Activated naive CD4-positive, alpha-beta T cell (primary cell): ENCODE measurements around the gene METAP2.
A peak's percentile ranks its signal among the peaks of the same experiment; 100 is the strongest.

Experiments used
- DNase-seq, 4 experiments: peaks; one replicate each; lab custom pipeline; 2025; lab: John Stamatoyannopoulos, UW

Gene METAP2

GRCh38 chr12:95513599-95513998, 39.6 kb downstream of the METAP2 start:
- no peak for DNase-seq

- no peak for DNase-seq
Observed at GRCh38 chr12:95515197-95515596, 41.2 kb downstream of the METAP2 start.

GRCh38 chr12:95516757-95517156, 42.8 kb downstream of the METAP2 start:
- no peak for DNase-seq

- DNase-seq: no peak
Observed at GRCh38 chr12:95517246-95517645, 43.3 kb downstream of the METAP2 start.

GRCh38 chr12:95518944-95519343, 45.0 kb downstream of the METAP2 start:
- DNase-seq: no peak

GRCh38 chr12:95520816-95521215, 46.9 kb downstream of the METAP2 start:
- no peak for DNase-seq

GRCh38 chr12:95522692-95523091, 48.7 kb downstream of the METAP2 start:
- no peak for DNase-seq

- no peak for DNase-seq
Observed at GRCh38 chr12:95528431-95528830, 54.5 kb downstream of the METAP2 start.

- DNase-seq: no peak
Observed at GRCh38 chr12:95529693-95530225, 55.8 kb downstream of the METAP2 start.

- DNase-seq: no peak
Observed at GRCh38 chr12:95532851-95533250, 58.9 kb downstream of the METAP2 start.

- DNase-seq: no peak
Observed at GRCh38 chr12:95533985-95534384, 60.0 kb downstream of the METAP2 start.

GRCh38 chr12:95538006-95538405, 64.1 kb downstream of the METAP2 start:
- DNase-seq: no peak

- DNase-seq: no peak
Observed at GRCh38 chr12:95538656-95539055, 64.7 kb downstream of the METAP2 start.

- DNase-seq: no peak
Observed at GRCh38 chr12:95541436-95541835, 67.5 kb downstream of the METAP2 start.

GRCh38 chr12:95543305-95543704, 69.4 kb downstream of the METAP2 start:
- DNase-seq: no peak

GRCh38 chr12:95544756-95545155, 70.8 kb downstream of the METAP2 start:
- no peak for DNase-seq

GRCh38 chr12:95545303-95545702, 71.4 kb downstream of the METAP2 start:
- no peak for DNase-seq

GRCh38 chr12:95545731-95546490, 72.0 kb downstream of the METAP2 start:
- DNase-seq: no peak

GRCh38 chr12:95546491-95546813, 72.5 kb downstream of the METAP2 start:
- DNase-seq: no peak

GRCh38 chr12:95547522-95548055, 73.6 kb downstream of the METAP2 start:
- DNase-seq: no peak

- peak in 2 of 4 experiments; percentile 18 to 26 for DNase-seq
Observed at GRCh38 chr12:95548056-95548538, 74.1 kb downstream of the METAP2 start.

- DNase-seq: peak; percentile 40 to 71 (median 51)
Observed at GRCh38 chr12:95548539-95549391, 74.8 kb downstream of the METAP2 start.
